HEK293T (cell line): Measurements from ENCODE around the gene GNB5.

Source experiments
- ELF4 ChIP-seq: fragments of 450-650 bp; IDR thresholded peaks from 2 replicates; pipeline ENCODE4 v1.6.1; 2017; ENCODE audit warnings: antibody characterized with exemption
- HDGF ChIP-seq: fragments of 450-650 bp; IDR thresholded peaks from 2 replicates; pipeline ENCODE4 v1.6.1; 2017; ENCODE audit warnings: antibody characterized with exemption, borderline replicate concordance
- SP1 ChIP-seq: fragments of 450-650 bp; IDR thresholded peaks from 2 replicates; pipeline ENCODE4 v1.6.1; 2017

DNA sequence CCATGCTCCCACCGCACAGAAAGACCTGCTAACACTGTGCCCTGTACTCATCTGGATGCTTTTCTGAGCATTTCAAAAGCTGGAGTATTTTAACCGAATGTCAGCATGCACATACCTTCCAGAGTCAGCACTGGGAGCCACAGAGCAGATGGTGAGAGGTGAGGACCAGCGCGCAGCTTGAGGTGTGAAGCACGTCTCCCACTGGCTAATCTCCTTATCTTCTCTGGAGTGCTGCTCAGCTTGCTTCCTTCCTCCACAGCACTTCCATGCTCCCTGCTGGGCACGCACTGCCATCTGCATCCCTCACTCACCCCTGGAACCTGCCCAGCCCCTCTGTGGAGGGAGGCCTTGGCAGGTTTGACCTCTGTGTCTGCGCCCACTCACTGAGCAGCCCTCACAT lies at the start of gene GNB5:
- TF ChIP-seq SP1 (no peak), HDGF (no peak), ELF4 (no peak)
